LoVo (cell line): ENCODE data around the gene TDRD7.

Source experiments
- DNase-seq: peaks from one replicate; pipeline ENCODE4 v3.0.0-alpha.2; 2016; ENCODE audit warnings: low spot score

Gene TDRD7

GRCh38 chr9:97507428-97507984, 95.6 kb downstream of the TDRD7 start:
- no peak for DNase-seq

DNA sequence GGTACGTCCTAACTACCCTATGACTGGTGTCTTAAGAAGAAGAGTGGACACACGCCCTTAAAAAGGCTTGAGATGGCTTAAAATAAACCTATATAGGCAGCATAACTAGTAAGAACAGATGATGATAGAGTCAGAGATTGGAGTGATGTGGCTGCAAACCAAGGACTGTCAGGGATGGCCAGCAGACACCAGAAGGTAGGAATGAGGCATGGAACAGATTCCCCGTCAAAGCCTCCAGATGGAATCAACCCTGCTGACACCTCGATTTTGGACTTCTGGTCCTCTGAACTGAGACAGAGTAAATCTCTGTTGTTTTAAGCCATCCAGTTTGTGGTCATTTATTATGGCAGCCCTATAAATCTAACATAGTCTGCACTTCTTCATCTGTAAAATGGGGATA, 97.0 kb downstream of the TDRD7 start:
- no peak for DNase-seq

- no peak for DNase-seq
These were observed 99.1 kb downstream of the TDRD7 start for GRCh38 chr9:97510797-97511654.

- peak; percentile 10 for DNase-seq
These were observed 99.9 kb downstream of the TDRD7 start for GRCh38 chr9:97511655-97512427.

DNA sequence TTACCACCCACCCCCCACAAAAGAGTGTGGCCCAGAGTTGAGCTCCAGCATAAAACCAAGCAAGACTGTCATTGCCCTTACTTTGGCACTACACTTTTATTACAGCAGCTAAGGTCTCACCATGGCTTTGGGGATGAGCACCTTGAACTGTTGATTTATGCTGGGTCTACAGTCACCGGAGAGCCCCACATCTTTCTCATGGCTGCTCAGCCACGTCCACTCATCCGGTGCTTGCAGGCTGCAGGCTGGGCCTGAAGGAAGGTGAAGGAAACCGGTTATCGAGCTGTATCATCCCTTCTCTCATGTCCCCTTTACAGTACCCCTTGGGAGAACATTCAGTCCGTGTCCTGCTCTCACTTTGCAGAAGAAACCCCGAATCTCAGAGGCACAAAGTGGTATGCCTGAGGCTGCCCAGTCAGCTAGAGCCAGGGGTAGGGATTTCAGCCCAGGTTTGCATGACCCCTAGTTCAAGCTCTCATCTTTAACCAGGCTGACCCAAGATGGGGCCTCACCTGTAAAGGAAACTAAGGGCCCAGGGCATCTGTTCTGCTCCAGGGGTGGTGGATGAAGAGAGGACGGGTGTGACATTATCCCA, 101.2 kb downstream of the TDRD7 start:
- no peak for DNase-seq

DNA sequence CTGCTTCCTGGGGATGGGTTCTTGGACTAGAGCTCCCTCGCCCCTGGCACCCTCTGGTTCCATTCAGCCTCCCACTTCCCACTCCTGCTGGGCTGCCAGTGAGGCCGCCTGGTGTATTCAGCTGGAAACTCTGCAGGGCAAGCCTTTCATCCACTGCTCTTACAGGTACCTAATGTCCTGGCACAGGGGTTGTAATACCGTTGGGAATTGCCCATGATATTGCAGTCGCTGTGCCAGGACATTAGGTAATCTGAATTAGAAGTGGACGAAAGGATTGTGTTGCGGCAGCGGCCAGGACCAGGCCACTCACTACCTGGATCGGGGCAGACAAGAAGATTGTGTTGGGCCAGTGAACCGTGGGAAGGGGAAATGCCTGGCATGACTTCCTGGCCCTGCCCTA, 102.6 kb downstream of the TDRD7 start:
- no peak for DNase-seq

DNA sequence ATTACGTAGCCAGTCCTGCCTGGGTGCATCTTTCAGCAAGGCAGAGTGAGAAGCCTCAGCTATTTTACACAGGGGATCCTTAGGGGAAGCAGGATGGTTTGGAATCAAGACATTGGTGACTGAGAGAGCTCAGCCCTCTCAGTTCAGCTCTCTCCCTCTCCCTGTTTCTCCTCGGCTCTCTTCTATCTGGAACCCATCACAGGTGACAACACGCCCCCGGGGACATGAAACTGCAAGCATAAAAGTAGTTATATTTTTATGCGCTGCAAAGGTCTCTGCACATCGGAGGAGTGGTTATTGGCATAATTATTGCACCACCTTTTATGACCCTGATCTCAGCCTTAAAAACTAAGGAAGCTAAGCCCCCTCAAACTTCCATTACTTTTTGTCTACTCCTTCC, 103.8 kb downstream of the TDRD7 start:
- DNase-seq: no peak

GRCh38 chr9:97516111-97516510, 104.2 kb downstream of the TDRD7 start:
- DNase-seq: no peak

DNA sequence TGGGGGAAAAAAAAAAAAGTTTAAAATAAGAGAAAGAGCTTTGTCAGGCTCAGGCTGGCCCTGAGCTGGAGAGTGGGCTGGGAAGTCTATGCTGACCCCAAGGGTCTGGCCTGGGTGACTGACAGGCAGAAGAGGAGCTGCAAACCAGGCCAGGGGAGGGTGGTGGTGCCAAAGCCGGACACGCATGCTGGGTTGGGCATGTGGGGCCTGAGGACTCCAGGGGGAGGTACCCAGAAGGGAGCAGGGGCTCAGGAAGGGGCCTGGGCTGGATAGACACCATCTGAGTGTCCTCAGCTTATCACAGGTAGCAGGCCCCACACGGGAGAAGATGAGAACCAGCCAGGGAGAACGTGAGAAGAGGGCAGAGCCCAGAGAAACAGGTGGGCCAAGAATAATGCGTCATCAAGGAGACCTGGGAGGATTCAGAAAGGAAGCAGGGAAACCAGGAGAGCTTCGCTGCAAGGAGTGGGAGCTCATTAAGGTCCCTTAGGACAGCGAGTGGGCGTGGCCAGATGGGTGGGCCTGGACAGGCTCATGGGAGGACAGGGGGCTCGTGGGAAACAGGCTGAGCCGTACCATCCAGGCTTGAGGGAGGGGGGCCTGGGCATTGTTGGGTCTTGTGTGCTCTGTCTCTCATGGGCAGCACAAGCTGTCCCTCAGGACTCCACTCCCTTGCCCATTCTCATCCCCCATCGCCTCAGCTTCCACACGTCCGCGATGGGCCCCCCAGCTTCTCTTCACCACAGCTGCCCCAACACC, 105.6 kb downstream of the TDRD7 start:
- no peak for DNase-seq

DNA sequence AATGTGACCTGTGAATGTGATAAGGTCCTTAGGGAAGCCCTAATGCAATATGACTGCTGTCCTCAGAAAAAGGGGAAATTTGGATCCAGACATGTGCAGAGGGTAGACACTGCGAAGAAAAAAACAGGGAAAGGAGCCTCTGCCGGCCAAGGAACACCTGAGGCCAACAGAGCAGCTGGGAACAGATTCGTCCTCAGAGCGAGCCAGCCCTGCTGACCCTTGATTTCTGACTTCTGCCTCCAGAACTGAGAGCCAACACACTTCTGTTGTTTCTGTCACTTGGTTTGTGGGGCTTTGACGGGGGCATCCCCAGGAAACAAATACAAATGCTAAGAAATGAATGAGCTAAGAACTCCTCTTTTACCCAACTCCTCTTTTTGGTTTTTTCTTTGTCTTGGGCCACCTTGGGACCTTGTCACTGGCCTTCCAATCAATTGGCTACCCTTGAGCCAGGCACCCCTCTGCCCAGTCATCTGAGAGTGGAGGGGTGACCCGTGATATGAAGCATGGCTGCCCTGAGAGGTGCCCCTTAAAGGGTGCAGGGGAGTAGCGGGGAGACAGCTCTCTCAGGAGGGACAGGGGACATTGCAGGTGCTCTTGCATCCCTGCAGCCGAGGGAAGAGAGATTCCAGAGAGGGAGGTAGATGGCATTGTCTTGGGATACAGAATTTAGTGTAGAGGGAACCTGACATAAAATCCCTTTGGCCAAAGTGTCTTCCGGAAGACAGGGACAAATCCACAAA, 106.4 kb downstream of the TDRD7 start:
- no peak for DNase-seq

GRCh38 chr9:97518909-97519307, 107.0 kb downstream of the TDRD7 start:
- DNase-seq: peak; percentile 63

- no peak for DNase-seq
These were observed 107.6 kb downstream of the TDRD7 start for GRCh38 chr9:97519441-97519970.

DNA sequence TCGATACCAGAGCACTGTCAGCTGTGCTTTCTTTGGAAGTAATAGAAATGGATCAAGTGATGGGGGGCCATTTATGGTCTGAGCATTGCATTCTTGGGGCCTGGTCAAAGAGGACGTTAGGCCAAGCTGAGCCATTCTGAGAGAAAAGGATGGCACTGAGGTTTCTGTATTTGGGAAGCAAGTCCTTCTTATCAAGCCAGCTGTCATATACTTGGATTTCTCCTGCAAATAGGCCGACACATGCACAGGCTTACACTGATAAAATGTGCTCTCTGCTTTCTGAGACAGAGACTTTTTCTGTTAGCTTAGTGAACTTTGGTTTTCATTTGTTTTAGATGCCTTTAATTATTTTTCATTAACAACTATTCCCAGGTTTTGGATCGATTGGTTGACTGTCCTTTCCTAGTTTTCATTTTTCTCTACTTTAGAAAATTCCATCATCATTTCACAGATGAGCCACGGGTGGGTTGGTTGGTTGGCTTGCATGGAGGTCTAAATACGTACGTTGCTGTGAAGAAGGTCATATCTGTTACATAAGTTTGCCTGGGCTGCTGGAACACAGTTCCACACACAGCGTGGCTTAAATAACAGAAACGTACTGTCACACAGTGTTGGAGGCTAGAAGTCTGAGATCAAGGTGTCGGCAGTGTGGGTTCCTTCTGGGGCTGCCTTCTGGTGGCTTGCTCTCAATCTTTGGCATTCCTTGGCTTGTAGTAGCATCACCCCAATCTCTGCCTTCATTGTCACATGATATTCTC, 109.9 kb downstream of the TDRD7 start:
- no peak for DNase-seq

DNA sequence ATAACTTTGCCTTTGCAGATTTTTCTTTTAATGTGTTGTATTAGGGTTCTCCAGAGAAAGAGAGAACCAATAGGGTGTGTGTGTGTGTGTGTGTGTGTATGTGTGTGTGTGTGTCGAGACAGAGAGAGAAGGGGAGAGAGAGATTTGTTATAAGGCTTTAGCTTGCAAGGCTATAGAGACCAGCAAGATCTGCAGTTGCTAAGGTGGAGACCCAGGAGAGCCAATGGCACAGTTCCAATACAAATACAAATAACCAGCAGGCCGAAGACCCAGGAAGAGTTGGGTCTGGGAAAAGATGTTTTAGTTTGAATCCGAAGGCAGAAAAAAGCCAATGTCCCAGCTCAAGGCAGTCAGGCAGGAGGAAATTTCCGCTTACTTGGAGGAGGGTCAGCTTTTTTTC, 112.5 kb downstream of the TDRD7 start:
- DNase-seq: no peak

- DNase-seq: no peak
These were observed 113.6 kb downstream of the TDRD7 start for GRCh38 chr9:97525451-97525850.

DNA sequence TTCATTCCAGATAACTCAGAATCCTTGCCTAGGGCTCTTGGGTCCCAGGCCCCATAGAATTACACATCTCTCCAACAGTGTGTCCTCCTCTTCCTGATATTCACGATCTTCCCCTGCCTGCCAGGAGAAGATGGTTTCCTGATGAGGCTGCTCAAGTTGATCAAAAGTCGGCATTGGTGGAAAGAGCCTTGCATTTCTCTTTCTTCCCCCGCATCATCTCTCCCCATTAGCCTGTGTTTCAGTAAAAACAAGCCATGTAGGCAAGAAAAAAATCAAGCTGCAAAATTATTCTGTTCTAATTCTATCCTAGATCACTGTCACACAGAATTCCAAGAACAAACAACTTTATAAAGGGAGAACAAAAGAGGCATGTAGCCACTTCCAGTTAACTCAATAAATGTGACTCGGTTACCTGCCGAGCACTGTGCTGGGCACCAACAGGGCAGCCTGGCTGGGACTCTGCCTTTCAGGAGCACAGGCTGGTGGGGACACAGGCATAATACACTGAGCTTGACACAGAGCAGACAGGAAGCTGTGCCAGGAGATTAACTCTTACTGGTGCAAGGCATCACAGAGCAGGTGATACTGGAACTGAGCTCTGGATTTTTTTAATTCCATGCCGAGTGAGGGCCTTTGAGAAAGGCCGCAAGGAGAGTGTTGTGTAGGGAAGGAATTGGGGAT, 115.1 kb downstream of the TDRD7 start:
- no peak for DNase-seq

DNA sequence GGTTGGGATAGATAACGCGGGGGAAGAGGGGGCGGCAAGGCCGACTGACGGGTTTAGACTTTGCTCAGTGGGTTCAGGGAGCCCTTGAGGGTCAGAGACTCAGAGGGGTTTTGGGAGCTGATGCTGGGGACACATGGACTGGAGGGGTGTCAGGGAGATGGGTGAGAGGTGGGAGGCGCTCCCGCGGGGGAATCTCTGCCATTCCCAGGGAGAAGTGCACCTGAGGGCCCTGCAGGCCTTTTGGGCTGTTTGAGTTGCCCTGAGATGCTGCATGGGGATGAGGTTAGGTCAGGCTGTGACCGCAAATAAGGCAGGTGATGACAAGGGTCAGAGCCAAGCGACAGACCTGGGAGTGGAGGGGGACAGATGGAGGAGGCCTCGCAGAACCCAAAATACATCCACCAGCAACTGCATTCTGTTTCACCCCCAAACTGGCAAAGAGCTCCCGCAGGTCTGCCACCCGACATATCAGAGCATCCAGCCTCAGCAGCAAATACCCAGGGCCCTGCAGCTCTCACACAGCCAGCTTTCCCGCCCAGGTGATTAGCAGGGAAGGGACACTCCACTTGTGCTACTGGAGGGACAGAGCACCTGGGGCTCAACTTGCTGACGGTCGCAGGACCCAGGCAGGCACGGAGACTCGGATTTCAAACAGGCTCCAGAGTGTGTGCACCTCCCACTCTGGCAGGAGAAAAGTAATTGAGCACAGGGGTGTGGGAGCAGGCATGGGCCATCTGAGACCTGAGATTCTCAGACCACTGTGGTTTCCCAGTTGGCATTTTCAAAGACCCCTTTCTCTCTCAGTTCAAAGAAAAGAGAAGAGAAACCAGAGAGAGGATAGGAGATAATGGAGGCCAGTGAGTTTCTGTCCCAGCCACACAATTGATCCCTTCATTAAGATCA, 116.0 kb downstream of the TDRD7 start:
- no peak for DNase-seq

- DNase-seq: no peak
These were observed 116.8 kb downstream of the TDRD7 start for GRCh38 chr9:97528529-97529230.
